ENCODE measurements around the gene PSMA3.
A peak's percentile ranks its signal among the peaks of the same experiment; 100 is the strongest.

Gene PSMA3

DNA sequence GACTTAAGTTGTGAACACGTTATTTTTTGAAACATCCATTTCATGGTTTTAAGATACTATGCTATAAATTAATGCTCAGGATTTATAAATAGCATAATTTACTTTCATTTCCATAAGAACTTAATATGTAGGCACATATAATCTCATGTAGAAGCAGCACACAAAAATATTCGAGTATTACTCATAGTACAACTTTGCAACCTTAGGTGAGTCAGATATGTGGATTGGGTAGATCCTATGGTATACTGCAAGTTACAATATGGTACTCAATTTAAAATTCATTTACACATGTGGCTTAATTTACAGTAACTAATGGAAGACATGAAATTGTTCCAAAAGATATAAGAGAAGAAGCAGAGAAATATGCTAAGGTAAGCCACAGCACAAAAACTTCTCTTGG is 26.0 kb downstream of the PSMA3 start:
- no peak for DNase-seq (ENCODE audit: extremely low read depth in 1 of 2, low read depth in 1 of 2)

DNA sequence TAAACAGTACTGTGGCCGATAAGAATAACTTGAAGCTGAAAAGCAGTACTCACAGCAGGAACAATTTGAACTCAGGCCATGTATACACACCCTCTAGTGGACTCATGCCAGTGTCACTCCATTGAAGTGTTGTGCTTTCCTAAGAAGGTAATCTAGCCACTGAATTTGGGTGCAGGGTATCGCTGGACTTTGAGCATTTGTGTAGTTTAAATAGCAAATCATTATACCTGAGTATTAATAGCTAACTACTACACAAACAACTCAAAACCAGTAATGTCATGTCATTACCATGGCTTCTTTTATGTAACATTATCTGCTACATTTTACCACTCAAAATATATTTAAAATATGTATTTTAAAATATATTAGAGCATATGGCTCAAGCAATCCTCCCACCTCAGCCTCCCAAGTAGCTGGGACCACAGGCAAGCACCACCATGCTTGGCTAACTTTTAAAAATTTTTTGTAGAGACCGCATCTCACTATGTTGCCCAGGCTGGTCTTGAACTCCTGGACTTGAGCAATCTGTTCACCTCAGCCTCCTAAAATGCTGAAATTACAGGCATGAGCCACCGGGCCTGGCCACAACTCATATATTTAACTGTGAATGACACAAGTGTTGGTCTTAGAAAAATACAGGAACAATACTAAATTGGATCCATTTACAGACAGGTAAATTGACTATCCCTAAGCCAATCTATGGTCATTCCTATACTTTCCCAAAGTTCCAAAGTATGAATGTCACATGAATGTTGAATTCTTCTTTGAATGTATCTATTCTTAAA is 28.1 kb downstream of the PSMA3 start:
- no peak for DNase-seq (ENCODE audit: extremely low read depth in 1 of 2, low read depth in 1 of 2)

DNA sequence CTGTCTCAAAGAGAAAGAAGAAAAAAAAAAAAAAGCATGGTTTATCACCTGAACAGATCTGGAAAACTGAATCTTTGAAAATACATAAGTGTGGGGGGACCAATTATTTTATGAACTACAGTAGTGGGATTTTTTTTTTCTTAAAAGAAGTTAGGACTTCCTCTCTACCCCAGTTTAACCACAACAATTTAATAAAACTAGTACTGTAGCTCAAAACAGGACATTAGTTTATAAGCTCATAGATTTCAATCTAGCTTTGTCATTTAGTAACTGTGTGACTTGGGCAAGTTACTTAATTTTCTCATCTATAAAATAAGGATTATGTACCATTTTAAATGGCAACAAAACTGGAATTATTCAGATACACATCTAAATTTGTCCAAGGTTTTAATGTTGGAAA is 30.2 kb downstream of the PSMA3 start:
- DNase-seq (ENCODE audit: extremely low read depth in 1 of 2, low read depth in 1 of 2), result no peak

DNA sequence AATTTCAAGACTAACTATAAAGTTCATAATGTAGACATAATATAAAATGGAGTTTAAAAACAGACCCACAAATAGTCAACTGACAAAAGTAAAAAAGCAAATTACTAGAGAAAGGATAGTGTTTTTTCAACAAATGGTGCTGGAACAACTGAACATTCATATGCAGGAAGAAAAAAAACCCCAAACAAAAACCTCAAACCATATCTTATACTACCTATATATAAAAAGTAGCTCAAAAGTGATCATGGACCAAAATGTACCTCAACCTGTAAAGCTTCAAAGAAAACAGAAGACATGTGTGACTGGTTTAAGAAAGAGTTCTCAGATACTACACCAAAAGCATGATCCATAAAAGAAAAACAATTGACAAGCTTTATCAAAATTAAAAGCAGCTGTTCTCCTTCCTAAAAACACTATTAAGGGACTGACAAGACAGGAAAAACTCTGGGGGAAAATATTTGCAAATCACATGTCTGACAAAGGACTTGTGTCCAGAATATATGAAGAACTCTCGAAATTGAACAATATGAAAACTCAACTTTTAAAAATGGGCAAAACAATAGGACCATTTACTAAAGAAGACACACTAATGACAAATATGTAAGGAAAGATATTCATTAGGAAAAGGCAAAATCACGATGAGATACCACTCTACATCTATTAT is 31.0 kb downstream of the PSMA3 start:
- DNase-seq (ENCODE audit: extremely low read depth in 1 of 2, low read depth in 1 of 2), result no peak

- no peak for DNase-seq (ENCODE audit: extremely low read depth in 1 of 2, low read depth in 1 of 2)
These were observed 31.6 kb downstream of the PSMA3 start for GRCh38 chr14:58276208-58276607.

GRCh38 chr14:58278177-58278576 is 33.5 kb downstream of the PSMA3 start:
- DNase-seq (ENCODE audit: extremely low read depth in 1 of 2, low read depth in 1 of 2), result no peak

DNA sequence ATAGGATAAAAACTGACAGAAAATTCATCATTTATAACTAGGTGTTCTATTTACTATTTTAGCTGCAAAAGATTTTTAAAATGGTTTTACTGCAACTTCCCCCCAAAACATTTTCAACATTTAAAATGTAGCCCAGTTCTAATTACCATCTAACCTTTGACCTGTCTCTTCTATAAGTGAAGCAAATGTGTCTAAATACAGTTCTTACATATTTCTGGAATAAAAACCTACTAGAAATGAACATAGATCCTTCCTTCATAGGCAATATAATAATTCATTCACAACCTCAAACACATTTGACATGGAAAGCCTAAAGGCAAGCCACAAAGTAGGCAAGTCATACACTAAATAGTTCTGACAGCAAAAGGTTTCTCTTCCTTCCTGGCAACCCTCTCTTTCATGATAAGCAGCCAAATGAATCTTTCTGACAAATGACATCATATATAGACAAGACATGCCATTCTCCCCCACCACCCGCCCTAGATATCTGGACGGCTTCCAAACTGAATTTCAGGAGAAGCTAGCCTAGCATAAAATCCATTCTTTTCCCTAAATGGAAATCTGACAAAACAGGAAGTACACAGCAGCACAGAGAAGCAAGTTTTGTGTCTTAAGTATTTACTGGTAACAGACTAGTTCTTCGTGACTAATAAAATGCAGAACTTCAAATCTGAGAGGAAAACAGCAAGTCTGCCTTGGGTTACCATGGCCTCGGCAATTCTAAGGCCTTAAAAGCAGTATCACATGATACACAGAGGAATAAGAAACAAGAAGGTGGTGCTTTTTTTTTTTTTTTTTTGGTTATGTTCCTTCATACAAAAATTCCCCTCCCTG is 36.5 kb downstream of the PSMA3 start:
- no peak for DNase-seq (ENCODE audit: extremely low read depth in 1 of 2, low read depth in 1 of 2)

- DNase-seq (ENCODE audit: extremely low read depth in 1 of 2, low read depth in 1 of 2), result no peak
These were observed 37.3 kb downstream of the PSMA3 start for GRCh38 chr14:58281969-58282368.

GRCh38 chr14:58282925-58283593 is 38.4 kb downstream of the PSMA3 start:
- DNase-seq (ENCODE audit: extremely low read depth in 1 of 2, low read depth in 1 of 2), result no peak

GRCh38 chr14:58283730-58284129 is 39.1 kb downstream of the PSMA3 start:
- no peak for DNase-seq (ENCODE audit: extremely low read depth in 1 of 2, low read depth in 1 of 2)

DNA sequence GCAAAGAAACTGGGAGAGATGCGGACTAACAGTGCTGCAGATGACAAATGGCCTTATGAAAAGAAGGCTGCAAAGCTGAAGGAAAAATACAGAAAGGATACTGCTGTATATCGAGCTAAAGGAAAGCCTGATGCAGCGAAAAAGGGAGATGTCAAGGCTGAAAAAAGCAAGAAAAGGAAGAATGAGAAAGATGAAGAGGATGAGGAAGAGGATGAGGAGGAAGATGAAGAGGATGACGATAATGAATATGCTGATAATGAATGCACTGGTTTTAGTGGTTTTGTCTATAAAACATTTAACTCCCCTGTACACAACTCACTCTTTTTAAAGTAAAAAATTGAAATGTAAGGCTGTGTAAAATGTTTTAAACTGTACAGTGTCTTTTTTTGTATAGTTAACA is 40.5 kb downstream of the PSMA3 start:
- no peak for DNase-seq (ENCODE audit: extremely low read depth in 1 of 2, low read depth in 1 of 2)

DNA sequence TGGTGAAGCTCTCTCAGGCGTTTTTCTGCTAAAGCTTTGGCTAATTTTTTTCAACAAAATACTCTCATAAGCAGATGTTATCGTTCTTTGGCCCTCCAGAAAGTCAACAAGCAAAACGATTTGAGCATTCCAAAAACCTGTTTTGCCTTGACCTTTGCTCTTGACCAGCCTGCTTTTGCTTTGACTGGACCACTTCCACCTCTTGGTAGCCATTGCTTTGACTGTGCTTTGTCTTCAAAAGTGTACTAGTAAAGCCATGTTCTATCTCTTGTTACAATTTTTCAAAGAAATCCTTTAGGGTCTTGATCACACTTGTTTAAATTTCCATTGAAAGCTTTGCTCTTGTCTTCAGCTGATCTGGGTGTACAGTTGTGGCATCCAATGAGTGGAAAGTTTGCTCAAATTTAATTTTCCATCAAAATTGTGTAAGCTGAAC is 43.0 kb downstream of the PSMA3 start:
- DNase-seq (ENCODE audit: extremely low read depth in 1 of 2, low read depth in 1 of 2), result no peak

DNA sequence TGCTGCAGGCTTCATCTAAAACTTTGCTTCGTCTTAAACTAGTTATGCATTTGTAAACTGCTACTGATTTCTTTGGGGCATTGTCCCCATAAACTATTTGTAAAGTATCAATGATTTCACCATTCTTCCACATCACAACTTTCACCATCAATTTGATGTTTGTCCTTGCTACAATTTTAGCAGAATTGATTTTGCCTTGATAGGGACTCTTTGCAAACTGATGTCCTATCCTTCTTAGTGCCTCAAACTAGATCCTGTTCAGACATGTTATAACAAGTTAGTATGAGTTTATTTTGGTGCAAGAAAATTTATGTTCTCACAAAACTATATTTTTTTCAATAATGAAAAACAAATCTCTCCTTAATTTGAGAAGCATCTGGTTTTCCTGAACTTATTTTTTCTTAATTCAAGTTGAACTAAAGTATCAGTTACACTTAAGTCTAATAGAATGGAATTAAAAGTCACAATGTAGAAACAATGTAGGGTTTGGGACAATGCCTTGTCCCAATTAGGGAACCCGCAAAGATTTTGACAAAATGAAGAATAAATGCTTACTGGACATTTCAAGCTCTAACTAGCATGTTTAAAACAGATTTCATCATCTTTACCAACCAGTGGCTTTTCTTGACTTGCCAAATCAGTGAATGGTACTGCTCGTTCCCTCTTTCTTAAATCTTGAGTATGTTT is 43.6 kb downstream of the PSMA3 start:
- DNase-seq (ENCODE audit: extremely low read depth in 1 of 2, low read depth in 1 of 2), result no peak

DNA sequence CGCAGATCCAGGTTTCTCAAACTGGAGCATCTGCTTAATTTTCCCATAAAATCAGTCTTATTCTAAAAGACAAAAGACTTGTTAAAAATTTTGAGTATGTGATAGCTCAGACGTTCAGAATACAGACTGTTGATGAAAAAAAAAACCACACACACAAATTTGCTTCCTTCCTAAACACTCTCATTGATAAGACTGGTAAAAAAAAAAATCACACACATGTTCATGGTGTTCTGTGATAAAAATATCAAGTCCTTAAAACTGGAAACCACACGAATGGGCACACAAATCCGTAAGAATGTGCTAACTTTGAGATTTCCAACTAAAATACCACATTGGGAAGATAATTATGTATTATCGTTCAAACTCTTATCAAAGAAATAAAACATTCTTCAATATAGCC is 47.0 kb downstream of the PSMA3 start:
- DNase-seq (ENCODE audit: extremely low read depth in 1 of 2, low read depth in 1 of 2), result no peak

DNA sequence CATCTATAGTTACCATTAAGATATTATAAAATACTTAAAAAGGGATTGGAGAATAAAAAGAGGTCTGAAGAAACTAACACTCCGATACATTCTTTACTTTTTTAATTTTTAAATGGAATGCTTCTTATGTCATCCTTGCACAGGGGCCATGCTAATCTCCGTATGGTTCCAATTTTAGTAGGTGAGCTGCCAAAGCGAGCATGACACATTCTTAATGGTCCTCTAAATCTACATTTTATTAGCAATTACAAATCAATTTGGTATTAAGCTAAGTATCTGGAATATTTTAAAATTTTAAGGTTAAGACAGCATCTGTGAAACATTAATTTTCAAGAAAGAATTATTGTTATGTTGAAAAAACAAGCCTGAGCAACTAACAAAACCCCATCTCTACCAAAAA is 47.5 kb downstream of the PSMA3 start:
- no peak for DNase-seq (ENCODE audit: extremely low read depth in 1 of 2, low read depth in 1 of 2)

- no peak for DNase-seq (ENCODE audit: extremely low read depth in 1 of 2, low read depth in 1 of 2)
These were observed 49.6 kb downstream of the PSMA3 start for GRCh38 chr14:58294201-58294600.

DNA sequence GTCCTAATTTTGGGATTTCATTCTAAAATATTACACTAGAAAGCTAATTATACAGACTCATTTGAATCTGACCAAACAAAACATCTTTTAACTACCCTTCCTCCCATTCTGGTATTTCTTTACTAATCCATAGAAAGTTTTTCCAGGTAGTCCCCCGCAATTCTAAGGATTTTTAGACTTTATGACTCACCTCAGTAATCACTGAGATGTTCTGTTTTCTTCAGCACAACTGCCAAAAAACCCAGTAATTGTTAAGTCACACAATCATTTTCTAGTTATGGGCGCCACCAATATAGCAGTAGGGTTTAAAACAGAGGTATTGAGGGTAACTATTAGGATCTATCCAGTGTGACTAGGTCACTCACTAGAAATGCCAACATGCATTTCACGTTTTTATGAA is 52.1 kb downstream of the PSMA3 start:
- DNase-seq (ENCODE audit: extremely low read depth in 1 of 2, low read depth in 1 of 2), result no peak

DNA sequence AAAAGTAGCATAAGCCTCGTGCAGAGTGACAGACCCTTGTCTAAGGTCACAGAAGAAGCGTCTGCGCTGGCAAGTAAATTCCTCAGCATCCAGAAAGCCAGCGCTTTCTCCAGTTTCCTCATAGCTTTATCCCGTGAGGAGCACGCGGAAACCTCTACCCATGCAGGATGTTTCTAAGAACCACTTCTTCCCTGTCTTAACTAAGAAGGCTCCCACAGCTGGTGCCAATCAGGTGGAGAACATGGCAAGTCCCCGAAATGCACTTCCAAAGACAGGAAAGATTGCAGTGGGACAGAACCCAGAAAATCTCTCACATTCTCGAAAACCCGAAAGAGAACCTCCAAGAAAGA is 52.7 kb downstream of the PSMA3 start:
- no peak for DNase-seq (ENCODE audit: extremely low read depth in 1 of 2, low read depth in 1 of 2)

DNA sequence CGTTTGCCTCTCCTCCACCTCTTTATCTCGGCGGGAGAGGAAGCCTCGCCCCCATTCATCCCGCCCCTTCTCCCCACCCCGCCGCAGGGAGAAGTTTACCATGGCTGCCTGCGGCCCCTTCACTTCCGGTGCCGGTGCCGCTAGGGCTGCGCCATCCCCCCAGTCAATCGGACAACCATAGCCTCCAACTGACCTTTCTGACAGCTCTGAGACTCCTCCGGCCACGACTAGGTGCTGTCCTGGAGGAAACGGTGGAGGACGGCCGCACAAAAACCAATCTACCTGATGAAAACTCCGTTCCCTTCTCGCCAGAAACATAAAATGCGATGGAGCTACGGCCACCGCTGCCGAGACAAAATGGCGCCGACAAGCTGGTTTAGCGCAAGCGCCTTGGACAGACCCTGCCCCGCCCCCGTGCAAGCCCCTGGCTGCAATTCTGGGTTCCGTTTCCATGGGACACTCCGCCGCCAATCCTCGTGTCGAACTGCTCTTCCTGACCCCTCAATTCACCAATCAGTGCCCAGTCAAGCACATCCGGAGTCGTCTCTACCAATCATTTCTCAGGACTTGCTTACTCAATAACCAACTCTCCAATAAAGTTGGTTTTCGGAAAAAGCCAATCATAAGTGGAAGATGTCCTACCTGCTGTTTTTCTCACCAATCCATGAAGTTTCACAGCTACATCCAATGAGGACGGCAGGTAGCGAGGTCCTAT is 53.3 kb downstream of the PSMA3 start:
- DNase-seq (ENCODE audit: extremely low read depth in 1 of 2, low read depth in 1 of 2), result peak; percentile 92 to 98
